Suppressor macrophage treated with lipopolysaccharide for 4 hours (primary cell): Measurements from ENCODE around the gene GPC3.
A peak's percentile ranks its signal among the peaks of the same experiment; 100 is the strongest.

Experiments used
- DNase-seq: peaks from one replicate; pipeline ENCODE4 v3.0.0-alpha.2; 2020

Gene GPC3

GRCh38 chrX:133881007-133881406 is 104.4 kb downstream of the GPC3 start:
- no peak for DNase-seq

GRCh38 chrX:133880032-133880443 is 105.4 kb downstream of the GPC3 start:
- no peak for DNase-seq

- DNase-seq: no peak
Measured at GRCh38 chrX:133878710-133879109, 106.7 kb downstream of the GPC3 start.

- DNase-seq: no peak
Measured at GRCh38 chrX:133876646-133877045, 108.7 kb downstream of the GPC3 start.

- no peak for DNase-seq
Measured at GRCh38 chrX:133869270-133869669, 116.1 kb downstream of the GPC3 start.

- no peak for DNase-seq
Measured at GRCh38 chrX:133868682-133869081, 116.7 kb downstream of the GPC3 start.

GRCh38 chrX:133868250-133868649 is 117.1 kb downstream of the GPC3 start:
- DNase-seq: no peak

- no peak for DNase-seq
Measured at GRCh38 chrX:133865761-133866471, 119.5 kb downstream of the GPC3 start.

GRCh38 chrX:133864236-133864635 is 121.2 kb downstream of the GPC3 start:
- no peak for DNase-seq

GRCh38 chrX:133859860-133860259 is 125.5 kb downstream of the GPC3 start:
- DNase-seq: no peak

- no peak for DNase-seq
Measured at GRCh38 chrX:133859336-133859735, 126.1 kb downstream of the GPC3 start.

- no peak for DNase-seq
Measured at GRCh38 chrX:133857640-133858269, 127.6 kb downstream of the GPC3 start.

- DNase-seq: no peak
Measured at GRCh38 chrX:133856819-133857218, 128.6 kb downstream of the GPC3 start.

- DNase-seq: no peak
Measured at GRCh38 chrX:133854290-133854689, 131.1 kb downstream of the GPC3 start.

GRCh38 chrX:133852837-133853356 is 132.5 kb downstream of the GPC3 start:
- DNase-seq: no peak

GRCh38 chrX:133852401-133852800 is 133.0 kb downstream of the GPC3 start:
- no peak for DNase-seq

- no peak for DNase-seq
Measured at GRCh38 chrX:133850399-133850798, 135.0 kb downstream of the GPC3 start.

- DNase-seq: no peak
Measured at GRCh38 chrX:133849676-133850075, 135.7 kb downstream of the GPC3 start.

GRCh38 chrX:133847340-133847994 is 137.9 kb downstream of the GPC3 start:
- no peak for DNase-seq

GRCh38 chrX:133846311-133846710 is 139.1 kb downstream of the GPC3 start:
- no peak for DNase-seq

- DNase-seq: no peak
Measured at GRCh38 chrX:133840415-133840814, 145.0 kb downstream of the GPC3 start.

GRCh38 chrX:133838761-133839676 is 146.4 kb downstream of the GPC3 start:
- DNase-seq: peak; percentile 38

- DNase-seq: no peak
Measured at GRCh38 chrX:133837091-133837490, 148.3 kb downstream of the GPC3 start.
